ENCODE results near the gene ATAT1. TPM values are rescaled to one million over a fixed set of nuclear protein-coding genes. Genes with fewer than 3 reads are reported as not detected.

The ATAT1 gene
- total RNA-seq, 1 experiment from 2014 or later: 19.3 TPM

DNA sequence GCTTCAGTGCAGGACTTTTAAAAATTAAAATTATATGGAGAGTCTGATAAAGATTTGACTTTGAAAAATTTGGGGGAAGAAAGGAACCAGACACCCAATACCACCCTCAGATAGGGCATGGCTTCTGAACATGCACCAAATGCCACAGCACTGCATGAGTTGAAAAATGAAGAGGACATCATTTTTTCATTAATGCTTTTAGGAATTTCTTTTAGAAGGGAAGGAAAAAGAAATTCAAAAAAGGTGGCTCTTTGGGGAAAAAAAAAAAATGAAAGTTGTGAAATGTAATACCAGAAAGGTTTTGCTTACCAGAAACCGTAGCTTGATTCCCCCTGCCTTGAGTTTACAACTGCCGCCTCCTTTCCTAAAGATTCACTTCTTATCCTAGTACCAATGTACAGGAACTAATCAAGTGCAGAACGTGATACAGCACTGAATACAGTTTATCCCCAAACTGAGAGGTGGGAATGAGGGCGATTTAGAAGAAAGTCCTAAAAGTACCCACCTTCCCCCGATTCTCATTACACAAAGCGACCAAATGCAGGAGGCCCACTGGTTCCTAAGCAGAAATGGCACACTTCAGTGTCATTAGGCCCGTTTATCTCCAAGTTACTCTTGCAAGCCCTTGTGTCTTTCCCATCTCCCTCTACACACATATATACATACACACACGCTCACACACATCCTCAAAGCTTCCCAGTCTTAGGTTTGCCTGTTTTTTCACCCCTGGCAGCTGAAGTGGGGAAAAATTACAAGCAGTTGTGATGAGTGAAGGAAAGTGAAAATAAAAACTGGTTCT is 12.4 kb upstream of the ATAT1 start (continued):
- no peak for TF ChIP-seq ELF4 (CRISPR knock-in tag; IDR thresholded peaks at IDR 0.05; ENCODE audit: low read depth)
- no peak for TF ChIP-seq ZNF138 (CRISPR knock-in tag; conservative IDR thresholded peaks at IDR 0.05)
- no peak for TF ChIP-seq TEAD1 (CRISPR knock-in tag; IDR thresholded peaks at IDR 0.05)
- no peak for TF ChIP-seq NR3C1 (CRISPR knock-in tag; conservative IDR thresholded peaks at IDR 0.05; ENCODE audit: low read depth)
- peak; percentile 80 for TF ChIP-seq NFATC4 (CRISPR knock-in tag; IDR thresholded peaks at IDR 0.05)
- TF ChIP-seq ZNF263 (CRISPR knock-in tag; IDR thresholded peaks at IDR 0.05; ENCODE audit: low read depth): no peak
- no peak for TF ChIP-seq TEAD4 (CRISPR knock-in tag; IDR thresholded peaks at IDR 0.05)
- TF ChIP-seq FOXK1 (CRISPR knock-in tag; IDR thresholded peaks at IDR 0.05): no peak
- TF ChIP-seq GRHL2 (CRISPR knock-in tag; IDR thresholded peaks at IDR 0.05; ENCODE audit: insufficient replicate concordance, severe bottlenecking): no peak
- 0 out of 2 replicates have a peak, but pooled peaks have one; percentile 34 for TF ChIP-seq ZNF416 (CRISPR knock-in tag; IDR thresholded peaks at IDR 0.05)
- TF ChIP-seq, protein P1, sequence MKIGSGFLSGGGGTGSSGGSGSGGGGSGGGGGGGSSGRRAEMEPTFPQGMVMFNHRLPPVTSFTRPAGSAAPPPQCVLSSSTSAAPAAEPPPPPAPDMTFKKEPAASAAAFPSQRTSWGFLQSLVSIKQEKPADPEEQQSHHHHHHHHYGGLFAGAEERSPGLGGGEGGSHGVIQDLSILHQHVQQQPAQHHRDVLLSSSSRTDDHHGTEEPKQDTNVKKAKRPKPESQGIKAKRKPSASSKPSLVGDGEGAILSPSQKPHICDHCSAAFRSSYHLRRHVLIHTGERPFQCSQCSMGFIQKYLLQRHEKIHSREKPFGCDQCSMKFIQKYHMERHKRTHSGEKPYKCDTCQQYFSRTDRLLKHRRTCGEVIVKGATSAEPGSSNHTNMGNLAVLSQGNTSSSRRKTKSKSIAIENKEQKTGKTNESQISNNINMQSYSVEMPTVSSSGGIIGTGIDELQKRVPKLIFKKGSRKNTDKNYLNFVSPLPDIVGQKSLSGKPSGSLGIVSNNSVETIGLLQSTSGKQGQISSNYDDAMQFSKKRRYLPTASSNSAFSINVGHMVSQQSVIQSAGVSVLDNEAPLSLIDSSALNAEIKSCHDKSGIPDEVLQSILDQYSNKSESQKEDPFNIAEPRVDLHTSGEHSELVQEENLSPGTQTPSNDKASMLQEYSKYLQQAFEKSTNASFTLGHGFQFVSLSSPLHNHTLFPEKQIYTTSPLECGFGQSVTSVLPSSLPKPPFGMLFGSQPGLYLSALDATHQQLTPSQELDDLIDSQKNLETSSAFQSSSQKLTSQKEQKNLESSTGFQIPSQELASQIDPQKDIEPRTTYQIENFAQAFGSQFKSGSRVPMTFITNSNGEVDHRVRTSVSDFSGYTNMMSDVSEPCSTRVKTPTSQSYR (CRISPR knock-in tag; IDR thresholded peaks at IDR 0.05): no peak
- no peak for TF ChIP-seq OVOL2 (CRISPR knock-in tag; IDR thresholded peaks at IDR 0.05; ENCODE audit: borderline replicate concordance)
- TF ChIP-seq, protein P2, sequence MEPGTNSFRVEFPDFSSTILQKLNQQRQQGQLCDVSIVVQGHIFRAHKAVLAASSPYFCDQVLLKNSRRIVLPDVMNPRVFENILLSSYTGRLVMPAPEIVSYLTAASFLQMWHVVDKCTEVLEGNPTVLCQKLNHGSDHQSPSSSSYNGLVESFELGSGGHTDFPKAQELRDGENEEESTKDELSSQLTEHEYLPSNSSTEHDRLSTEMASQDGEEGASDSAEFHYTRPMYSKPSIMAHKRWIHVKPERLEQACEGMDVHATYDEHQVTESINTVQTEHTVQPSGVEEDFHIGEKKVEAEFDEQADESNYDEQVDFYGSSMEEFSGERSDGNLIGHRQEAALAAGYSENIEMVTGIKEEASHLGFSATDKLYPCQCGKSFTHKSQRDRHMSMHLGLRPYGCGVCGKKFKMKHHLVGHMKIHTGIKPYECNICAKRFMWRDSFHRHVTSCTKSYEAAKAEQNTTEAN (CRISPR knock-in tag; IDR thresholded peaks at IDR 0.05): no peak
- TF ChIP-seq, protein P3, sequence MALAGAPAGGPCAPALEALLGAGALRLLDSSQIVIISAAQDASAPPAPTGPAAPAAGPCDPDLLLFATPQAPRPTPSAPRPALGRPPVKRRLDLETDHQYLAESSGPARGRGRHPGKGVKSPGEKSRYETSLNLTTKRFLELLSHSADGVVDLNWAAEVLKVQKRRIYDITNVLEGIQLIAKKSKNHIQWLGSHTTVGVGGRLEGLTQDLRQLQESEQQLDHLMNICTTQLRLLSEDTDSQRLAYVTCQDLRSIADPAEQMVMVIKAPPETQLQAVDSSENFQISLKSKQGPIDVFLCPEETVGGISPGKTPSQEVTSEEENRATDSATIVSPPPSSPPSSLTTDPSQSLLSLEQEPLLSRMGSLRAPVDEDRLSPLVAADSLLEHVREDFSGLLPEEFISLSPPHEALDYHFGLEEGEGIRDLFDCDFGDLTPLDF (CRISPR knock-in tag; IDR thresholded peaks at IDR 0.05): no peak
- TF ChIP-seq, protein P4, sequence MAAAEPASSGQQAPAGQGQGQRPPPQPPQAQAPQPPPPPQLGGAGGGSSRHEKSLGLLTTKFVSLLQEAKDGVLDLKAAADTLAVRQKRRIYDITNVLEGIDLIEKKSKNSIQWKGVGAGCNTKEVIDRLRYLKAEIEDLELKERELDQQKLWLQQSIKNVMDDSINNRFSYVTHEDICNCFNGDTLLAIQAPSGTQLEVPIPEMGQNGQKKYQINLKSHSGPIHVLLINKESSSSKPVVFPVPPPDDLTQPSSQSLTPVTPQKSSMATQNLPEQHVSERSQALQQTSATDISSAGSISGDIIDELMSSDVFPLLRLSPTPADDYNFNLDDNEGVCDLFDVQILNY (CRISPR knock-in tag; IDR thresholded peaks at IDR 0.05): no peak
- TF ChIP-seq, protein P5, sequence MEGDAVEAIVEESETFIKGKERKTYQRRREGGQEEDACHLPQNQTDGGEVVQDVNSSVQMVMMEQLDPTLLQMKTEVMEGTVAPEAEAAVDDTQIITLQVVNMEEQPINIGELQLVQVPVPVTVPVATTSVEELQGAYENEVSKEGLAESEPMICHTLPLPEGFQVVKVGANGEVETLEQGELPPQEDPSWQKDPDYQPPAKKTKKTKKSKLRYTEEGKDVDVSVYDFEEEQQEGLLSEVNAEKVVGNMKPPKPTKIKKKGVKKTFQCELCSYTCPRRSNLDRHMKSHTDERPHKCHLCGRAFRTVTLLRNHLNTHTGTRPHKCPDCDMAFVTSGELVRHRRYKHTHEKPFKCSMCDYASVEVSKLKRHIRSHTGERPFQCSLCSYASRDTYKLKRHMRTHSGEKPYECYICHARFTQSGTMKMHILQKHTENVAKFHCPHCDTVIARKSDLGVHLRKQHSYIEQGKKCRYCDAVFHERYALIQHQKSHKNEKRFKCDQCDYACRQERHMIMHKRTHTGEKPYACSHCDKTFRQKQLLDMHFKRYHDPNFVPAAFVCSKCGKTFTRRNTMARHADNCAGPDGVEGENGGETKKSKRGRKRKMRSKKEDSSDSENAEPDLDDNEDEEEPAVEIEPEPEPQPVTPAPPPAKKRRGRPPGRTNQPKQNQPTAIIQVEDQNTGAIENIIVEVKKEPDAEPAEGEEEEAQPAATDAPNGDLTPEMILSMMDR (IDR thresholded peaks at IDR 0.05): no peak
- no peak for TF ChIP-seq GTF2I (CRISPR knock-in tag; conservative IDR thresholded peaks at IDR 0.05)
- no peak for TF ChIP-seq NFYB (CRISPR knock-in tag; conservative IDR thresholded peaks at IDR 0.05; ENCODE audit: low read depth)
- no peak for TF ChIP-seq ZNF121 (CRISPR knock-in tag; IDR thresholded peaks at IDR 0.05)
- TF ChIP-seq JUN (CRISPR knock-in tag; IDR thresholded peaks at IDR 0.05): no peak
- TF ChIP-seq CREM (CRISPR knock-in tag; IDR thresholded peaks at IDR 0.05): peak; percentile 12; the same call in 1 of the 2 replicates
- TF ChIP-seq, protein P6, sequence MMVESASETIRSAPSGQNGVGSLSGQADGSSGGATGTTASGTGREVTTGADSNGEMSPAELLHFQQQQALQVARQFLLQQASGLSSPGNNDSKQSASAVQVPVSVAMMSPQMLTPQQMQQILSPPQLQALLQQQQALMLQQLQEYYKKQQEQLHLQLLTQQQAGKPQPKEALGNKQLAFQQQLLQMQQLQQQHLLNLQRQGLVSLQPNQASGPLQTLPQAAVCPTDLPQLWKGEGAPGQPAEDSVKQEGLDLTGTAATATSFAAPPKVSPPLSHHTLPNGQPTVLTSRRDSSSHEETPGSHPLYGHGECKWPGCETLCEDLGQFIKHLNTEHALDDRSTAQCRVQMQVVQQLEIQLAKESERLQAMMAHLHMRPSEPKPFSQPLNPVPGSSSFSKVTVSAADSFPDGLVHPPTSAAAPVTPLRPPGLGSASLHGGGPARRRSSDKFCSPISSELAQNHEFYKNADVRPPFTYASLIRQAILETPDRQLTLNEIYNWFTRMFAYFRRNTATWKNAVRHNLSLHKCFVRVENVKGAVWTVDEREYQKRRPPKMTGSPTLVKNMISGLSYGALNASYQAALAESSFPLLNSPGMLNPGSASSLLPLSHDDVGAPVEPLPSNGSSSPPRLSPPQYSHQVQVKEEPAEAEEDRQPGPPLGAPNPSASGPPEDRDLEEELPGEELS (CRISPR knock-in tag; IDR thresholded peaks at IDR 0.05): no peak
- TF ChIP-seq, protein P7, sequence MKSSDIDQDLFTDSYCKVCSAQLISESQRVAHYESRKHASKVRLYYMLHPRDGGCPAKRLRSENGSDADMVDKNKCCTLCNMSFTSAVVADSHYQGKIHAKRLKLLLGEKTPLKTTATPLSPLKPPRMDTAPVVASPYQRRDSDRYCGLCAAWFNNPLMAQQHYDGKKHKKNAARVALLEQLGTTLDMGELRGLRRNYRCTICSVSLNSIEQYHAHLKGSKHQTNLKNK (CRISPR knock-in tag; IDR thresholded peaks at IDR 0.05): peak; percentile 78; the same call in 1 of the 2 replicates
- TF ChIP-seq ZNF219 (CRISPR knock-in tag; IDR thresholded peaks at IDR 0.05; ENCODE audit: borderline replicate concordance): no peak
- TF ChIP-seq, protein P8, sequence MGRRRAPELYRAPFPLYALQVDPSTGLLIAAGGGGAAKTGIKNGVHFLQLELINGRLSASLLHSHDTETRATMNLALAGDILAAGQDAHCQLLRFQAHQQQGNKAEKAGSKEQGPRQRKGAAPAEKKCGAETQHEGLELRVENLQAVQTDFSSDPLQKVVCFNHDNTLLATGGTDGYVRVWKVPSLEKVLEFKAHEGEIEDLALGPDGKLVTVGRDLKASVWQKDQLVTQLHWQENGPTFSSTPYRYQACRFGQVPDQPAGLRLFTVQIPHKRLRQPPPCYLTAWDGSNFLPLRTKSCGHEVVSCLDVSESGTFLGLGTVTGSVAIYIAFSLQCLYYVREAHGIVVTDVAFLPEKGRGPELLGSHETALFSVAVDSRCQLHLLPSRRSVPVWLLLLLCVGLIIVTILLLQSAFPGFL (CRISPR knock-in tag; IDR thresholded peaks at IDR 0.05; ENCODE audit: borderline replicate concordance): no peak
- no peak for TF ChIP-seq ATF1 (CRISPR knock-in tag; IDR thresholded peaks at IDR 0.05)
- no peak for TF ChIP-seq ZNF423 (CRISPR knock-in tag; IDR thresholded peaks at IDR 0.05)
- no peak for TF ChIP-seq ZNF232 (CRISPR knock-in tag; IDR thresholded peaks at IDR 0.05)
- TF ChIP-seq ZNF396 (CRISPR knock-in tag; IDR thresholded peaks at IDR 0.05; ENCODE audit: borderline replicate concordance): no peak

Measured in WTC11 (cell line).